ENCODE results near the gene NAA11. TPM values are rescaled to one million over a fixed set of nuclear protein-coding genes. Genes with fewer than 3 reads are reported as not detected.
A peak's percentile ranks its signal among the peaks of the same experiment; 100 is the strongest.

Gene NAA11
- polyA plus RNA-seq, 1 donor: 0.09 TPM

DNA sequence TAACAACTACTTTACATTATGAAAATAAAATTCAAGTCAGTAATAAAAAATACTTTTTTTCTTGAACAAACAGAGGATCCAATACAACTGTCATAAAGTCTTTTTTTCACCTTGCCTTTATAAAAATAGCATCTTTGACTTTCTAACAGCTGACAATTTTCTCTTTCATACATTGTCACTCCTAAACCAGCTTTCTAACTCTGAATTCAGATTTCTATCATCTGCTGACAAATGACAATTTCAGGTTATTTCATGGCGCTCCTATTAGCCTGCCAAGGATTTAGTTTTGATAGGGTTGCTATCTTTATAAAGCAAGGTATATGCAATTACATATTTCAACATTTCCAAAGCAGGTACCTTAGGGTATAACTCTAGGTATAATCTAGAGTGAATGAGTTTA, 14.6 kb downstream of the NAA11 start:
- Histone ChIP-seq H3K4me3 (ENCODE audit: low read length) (no peak overlapping the region), H3K4me1 (ENCODE audit: control insufficient read depth, insufficient read depth, low read length) (no peaks in the 10 kb centered on the region), H3K36me3 (ENCODE audit: control insufficient read depth, insufficient read depth, low read length) (no peaks in the 10 kb centered on the region), H3K27me3 (ENCODE audit: control insufficient read depth, insufficient read depth, low read length) (no peaks in the 10 kb centered on the region), H3K9me3 (ENCODE audit: control insufficient read depth, low read depth, low read length) (no peaks in the 10 kb centered on the region), H3K27ac (ENCODE audit: low read length) (no peak overlapping the region)
- WGBS (ENCODE audit: insufficient coverage, low lambda C conversion rate): no CpG with 5 or more reads among the region's 1 CpG
- no peak for DNase-seq

DNA sequence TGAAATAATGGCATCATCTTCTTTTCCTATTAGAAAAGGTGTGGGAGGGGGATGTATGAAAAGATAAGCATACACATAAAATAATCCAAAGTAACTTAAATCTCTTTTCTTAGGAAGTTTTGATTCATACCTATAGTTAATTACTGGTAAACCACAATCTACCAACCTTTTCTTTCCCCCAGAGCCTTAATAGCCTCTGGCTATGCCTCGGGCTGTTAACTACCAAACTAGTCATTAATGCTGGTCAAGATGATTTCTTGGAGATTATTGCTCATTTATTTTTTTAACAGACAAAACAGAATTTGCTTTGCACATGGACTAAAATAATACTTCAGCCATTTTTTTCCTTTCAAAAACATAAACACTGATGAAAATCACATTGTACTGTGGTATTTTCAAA, 16.9 kb downstream of the NAA11 start:
- Histone ChIP-seq H3K36me3 (ENCODE audit: control insufficient read depth, insufficient read depth, low read length) (no peaks in the 10 kb centered on the region), H3K27ac (ENCODE audit: low read length) (no peak overlapping the region), H3K9me3 (ENCODE audit: control insufficient read depth, low read depth, low read length) (no peaks in the 10 kb centered on the region), H3K4me1 (ENCODE audit: control insufficient read depth, insufficient read depth, low read length) (no peaks in the 10 kb centered on the region), H3K4me3 (ENCODE audit: low read length) (no peak overlapping the region), H3K27me3 (ENCODE audit: control insufficient read depth, insufficient read depth, low read length) (no peaks in the 10 kb centered on the region)
- no peak for DNase-seq
- 100% methylated on average over 1 of the region's 1 CpG for WGBS (ENCODE audit: insufficient coverage, low lambda C conversion rate)

GRCh38 chr4:79308137-79308536, 17.7 kb downstream of the NAA11 start:
- 77% methylated on average over 3 of the region's 4 CpGs for WGBS (ENCODE audit: insufficient coverage, low lambda C conversion rate)
- H3K27ac ChIP-seq (ENCODE audit: low read length): no peak overlapping the region
- H3K36me3 ChIP-seq (ENCODE audit: control insufficient read depth, insufficient read depth, low read length): no peaks in the 10 kb centered on the region
- DNase-seq: no peak
- H3K4me1 ChIP-seq (ENCODE audit: control insufficient read depth, insufficient read depth, low read length): no peaks in the 10 kb centered on the region
- H3K9me3 ChIP-seq (ENCODE audit: control insufficient read depth, low read depth, low read length): no peaks in the 10 kb centered on the region
- no peak overlapping the region for H3K4me3 ChIP-seq (ENCODE audit: low read length)
- H3K27me3 ChIP-seq (ENCODE audit: control insufficient read depth, insufficient read depth, low read length): no peaks in the 10 kb centered on the region

DNA sequence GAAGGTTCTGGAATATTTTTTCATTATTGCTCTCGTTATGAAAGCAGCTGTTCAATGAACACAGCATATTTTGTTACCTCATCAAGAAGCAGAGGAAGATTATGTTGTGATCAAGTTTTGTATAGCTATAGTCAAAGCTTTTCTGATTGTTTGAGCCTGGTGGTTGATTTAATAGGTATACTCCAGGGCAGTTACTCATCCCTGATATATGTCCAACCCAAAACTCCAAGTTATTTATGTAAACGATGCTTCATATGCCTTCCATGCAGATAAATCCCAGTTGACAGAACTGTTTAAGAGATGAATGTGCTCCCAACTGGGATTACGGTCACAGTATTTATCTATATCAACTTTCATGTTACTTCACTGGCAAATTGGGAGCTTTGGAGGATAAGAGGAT, 19.1 kb downstream of the NAA11 start:
- no peak for DNase-seq
- 80% methylated on average over 1 of the region's 3 CpGs for WGBS (ENCODE audit: insufficient coverage, low lambda C conversion rate)
- H3K36me3 ChIP-seq (ENCODE audit: control insufficient read depth, insufficient read depth, low read length): no peaks in the 10 kb centered on the region
- no peaks in the 10 kb centered on the region for H3K4me1 ChIP-seq (ENCODE audit: control insufficient read depth, insufficient read depth, low read length)
- no peaks in the 10 kb centered on the region for H3K27me3 ChIP-seq (ENCODE audit: control insufficient read depth, insufficient read depth, low read length)
- no peaks in the 10 kb centered on the region for H3K9me3 ChIP-seq (ENCODE audit: control insufficient read depth, low read depth, low read length)
- H3K4me3 ChIP-seq (ENCODE audit: low read length): no peak overlapping the region
- H3K27ac ChIP-seq (ENCODE audit: low read length): no peak overlapping the region

- Histone ChIP-seq H3K9me3 (ENCODE audit: control insufficient read depth, low read depth, low read length) (no peaks in the 10 kb centered on the region), H3K27me3 (ENCODE audit: control insufficient read depth, insufficient read depth, low read length) (no peaks in the 10 kb centered on the region), H3K27ac (ENCODE audit: low read length) (no peak overlapping the region), H3K36me3 (ENCODE audit: control insufficient read depth, insufficient read depth, low read length) (no peaks in the 10 kb centered on the region), H3K4me1 (ENCODE audit: control insufficient read depth, insufficient read depth, low read length) (no peaks in the 10 kb centered on the region), H3K4me3 (ENCODE audit: low read length) (no peak overlapping the region)
- 100% methylated on average over 1 of the region's 2 CpGs for WGBS (ENCODE audit: insufficient coverage, low lambda C conversion rate)
- DNase-seq: no peak
Measured at GRCh38 chr4:79300280-79300679, 25.6 kb downstream of the NAA11 start.

DNA sequence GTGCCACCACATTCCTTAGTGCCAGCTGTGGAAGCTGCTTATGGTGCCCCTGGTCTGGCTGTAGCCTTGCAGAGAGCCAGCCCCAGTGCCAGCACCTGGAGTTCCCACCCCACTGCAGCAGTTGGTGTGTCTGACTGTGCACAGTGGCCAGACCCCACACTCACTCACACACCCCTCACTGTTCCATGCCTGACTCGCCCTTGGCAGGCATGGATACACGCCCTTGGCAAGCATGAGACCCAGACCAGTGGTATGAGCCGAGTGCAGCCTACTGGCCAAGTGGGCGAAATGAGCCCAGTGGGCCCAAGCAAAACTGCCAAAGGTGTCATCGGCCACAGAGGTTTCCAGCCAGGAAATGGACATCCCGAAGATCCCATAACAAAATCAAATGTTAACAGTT, 27.4 kb downstream of the NAA11 start:
- Histone ChIP-seq H3K9me3 (ENCODE audit: control insufficient read depth, low read depth, low read length) (no peaks in the 10 kb centered on the region), H3K4me1 (ENCODE audit: control insufficient read depth, insufficient read depth, low read length) (no peaks in the 10 kb centered on the region), H3K27ac (ENCODE audit: low read length) (no peak overlapping the region), H3K36me3 (ENCODE audit: control insufficient read depth, insufficient read depth, low read length) (no peaks in the 10 kb centered on the region), H3K27me3 (ENCODE audit: control insufficient read depth, insufficient read depth, low read length) (no peaks in the 10 kb centered on the region), H3K4me3 (ENCODE audit: low read length) (no peak overlapping the region)
- no peak for DNase-seq
- no CpG with 5 or more reads among the region's 6 CpGs for WGBS (ENCODE audit: insufficient coverage, low lambda C conversion rate)

DNA sequence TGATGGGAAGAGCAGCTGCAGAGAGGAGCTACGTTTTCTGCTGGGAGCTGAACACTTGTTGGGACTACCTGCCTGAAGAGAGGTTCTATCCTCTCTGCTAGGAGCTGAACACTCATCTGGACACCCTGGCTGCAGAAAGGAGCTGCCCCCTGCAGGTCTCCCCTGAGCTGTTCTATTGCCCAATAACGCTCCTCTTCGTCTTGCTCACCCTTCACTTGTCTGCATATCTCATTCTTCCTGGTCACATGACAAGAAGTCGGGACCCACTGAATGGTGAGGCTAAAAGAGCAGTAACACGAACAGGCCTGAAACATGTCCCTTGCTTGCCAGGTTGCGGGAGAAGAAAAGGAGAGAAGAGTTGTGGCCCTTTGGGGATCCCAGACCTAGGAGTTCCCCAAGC, 27.8 kb downstream of the NAA11 start:
- no CpG with 5 or more reads among the region's 6 CpGs for whole genome bisulfite sequencing (ENCODE audit: insufficient coverage, low lambda C conversion rate)
- no peak for DNase-seq
- H3K27me3 ChIP-seq (ENCODE audit: control insufficient read depth, insufficient read depth, low read length): no peaks in the 10 kb centered on the region
- no peaks in the 10 kb centered on the region for H3K9me3 ChIP-seq (ENCODE audit: control insufficient read depth, low read depth, low read length)
- H3K36me3 ChIP-seq (ENCODE audit: control insufficient read depth, insufficient read depth, low read length): no peaks in the 10 kb centered on the region
- H3K27ac ChIP-seq (ENCODE audit: low read length): no peak overlapping the region
- no peaks in the 10 kb centered on the region for H3K4me1 ChIP-seq (ENCODE audit: control insufficient read depth, insufficient read depth, low read length)
- H3K4me3 ChIP-seq (ENCODE audit: low read length): no peak overlapping the region

- Histone ChIP-seq H3K9me3 (ENCODE audit: control insufficient read depth, low read depth, low read length) (no peaks in the 10 kb centered on the region), H3K36me3 (ENCODE audit: control insufficient read depth, insufficient read depth, low read length) (no peaks in the 10 kb centered on the region)
- WGBS (ENCODE audit: insufficient coverage, low lambda C conversion rate): no CpG with 5 or more reads among the region's 4 CpGs
Measured at GRCh38 chr4:79297479-79297878, 28.4 kb downstream of the NAA11 start.

GRCh38 chr4:79296768-79297428, 29.0 kb downstream of the NAA11 start:
- H3K27ac ChIP-seq (ENCODE audit: low read length): no peak overlapping the region
- no peaks in the 10 kb centered on the region for H3K9me3 ChIP-seq (ENCODE audit: control insufficient read depth, low read depth, low read length)
- H3K36me3 ChIP-seq (ENCODE audit: control insufficient read depth, insufficient read depth, low read length): no peaks in the 10 kb centered on the region
- DNase-seq: no peak
- H3K4me3 ChIP-seq (ENCODE audit: low read length): no peak overlapping the region
- H3K4me1 ChIP-seq (ENCODE audit: control insufficient read depth, insufficient read depth, low read length): no peaks in the 10 kb centered on the region
- H3K27me3 ChIP-seq (ENCODE audit: control insufficient read depth, insufficient read depth, low read length): no peaks in the 10 kb centered on the region
- WGBS (ENCODE audit: insufficient coverage, low lambda C conversion rate): no CpG with 5 or more reads among the region's 11 CpGs

More at GRCh38 chr4:79297479-79297878, 28.4 kb downstream of the NAA11 start:
- no peak overlapping the region for H3K4me3 ChIP-seq (ENCODE audit: low read length)
- no peaks in the 10 kb centered on the region for H3K27me3 ChIP-seq (ENCODE audit: control insufficient read depth, insufficient read depth, low read length)
- no peak for DNase-seq
- no peaks in the 10 kb centered on the region for H3K4me1 ChIP-seq (ENCODE audit: control insufficient read depth, insufficient read depth, low read length)
- H3K27ac ChIP-seq (ENCODE audit: low read length): no peak overlapping the region

GRCh38 chr4:79295086-79295485, 30.8 kb downstream of the NAA11 start:
- Histone ChIP-seq H3K9me3 (ENCODE audit: control insufficient read depth, low read depth, low read length) (no peaks in the 10 kb centered on the region), H3K36me3 (ENCODE audit: control insufficient read depth, insufficient read depth, low read length) (no peaks in the 10 kb centered on the region), H3K27me3 (ENCODE audit: control insufficient read depth, insufficient read depth, low read length) (no peaks in the 10 kb centered on the region), H3K4me1 (ENCODE audit: control insufficient read depth, insufficient read depth, low read length) (no peaks in the 10 kb centered on the region), H3K4me3 (ENCODE audit: low read length) (no peak overlapping the region), H3K27ac (ENCODE audit: low read length) (no peak overlapping the region)
- DNase-seq: no peak

DNA sequence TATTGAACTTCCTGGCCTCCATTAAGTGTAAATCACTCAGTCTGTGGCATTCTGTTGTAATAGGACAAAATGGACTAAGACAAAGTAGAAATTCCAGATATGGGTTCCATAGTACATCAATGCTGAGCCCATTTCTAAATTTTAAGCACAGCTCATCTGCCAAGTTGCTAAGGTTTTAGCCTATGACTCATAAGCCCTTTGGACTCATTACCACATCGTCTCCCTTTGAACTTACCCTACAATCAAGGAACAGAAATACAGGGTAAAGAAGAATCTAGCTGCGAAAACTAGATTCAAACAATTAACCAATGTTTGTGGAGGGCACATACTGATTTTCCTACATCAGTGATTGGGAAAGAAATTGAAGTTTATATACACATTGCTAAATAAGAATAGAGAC, 31.8 kb downstream of the NAA11 start:
- no peaks in the 10 kb centered on the region for H3K9me3 ChIP-seq (ENCODE audit: control insufficient read depth, low read depth, low read length)
- DNase-seq: peak; percentile 28 to 43
- H3K27ac ChIP-seq (ENCODE audit: low read length): no peak overlapping the region
- H3K4me3 ChIP-seq (ENCODE audit: low read length): no peak overlapping the region
- H3K36me3 ChIP-seq (ENCODE audit: control insufficient read depth, insufficient read depth, low read length): no peaks in the 10 kb centered on the region
- H3K4me1 ChIP-seq (ENCODE audit: control insufficient read depth, insufficient read depth, low read length): no peaks in the 10 kb centered on the region
- H3K27me3 ChIP-seq (ENCODE audit: control insufficient read depth, insufficient read depth, low read length): no peaks in the 10 kb centered on the region
- WGBS (ENCODE audit: insufficient coverage, low lambda C conversion rate): 33% methylated on average over 1 of the region's 2 CpGs
